Dermis blood vessel endothelial cell (primary cell): ENCODE data around the gene KRTAP10-2. TPM values are rescaled to one million over a fixed set of nuclear protein-coding genes. Genes with fewer than 3 reads are reported as not detected.

Source experiments
- DNase-seq: peaks from one replicate; pipeline ENCODE4 v3.0.0; 2010
- total RNA-seq: library from RNA; depleted of rRNA; stranded (reverse); fragments of >200 nt; gene quantifications from 2 replicates; pipeline ENCODE4 v1.2.3, GENCODE V29; 2014

The KRTAP10-2 gene
- total RNA-seq, 1 donor from 2014 or later, result not detected

DNA sequence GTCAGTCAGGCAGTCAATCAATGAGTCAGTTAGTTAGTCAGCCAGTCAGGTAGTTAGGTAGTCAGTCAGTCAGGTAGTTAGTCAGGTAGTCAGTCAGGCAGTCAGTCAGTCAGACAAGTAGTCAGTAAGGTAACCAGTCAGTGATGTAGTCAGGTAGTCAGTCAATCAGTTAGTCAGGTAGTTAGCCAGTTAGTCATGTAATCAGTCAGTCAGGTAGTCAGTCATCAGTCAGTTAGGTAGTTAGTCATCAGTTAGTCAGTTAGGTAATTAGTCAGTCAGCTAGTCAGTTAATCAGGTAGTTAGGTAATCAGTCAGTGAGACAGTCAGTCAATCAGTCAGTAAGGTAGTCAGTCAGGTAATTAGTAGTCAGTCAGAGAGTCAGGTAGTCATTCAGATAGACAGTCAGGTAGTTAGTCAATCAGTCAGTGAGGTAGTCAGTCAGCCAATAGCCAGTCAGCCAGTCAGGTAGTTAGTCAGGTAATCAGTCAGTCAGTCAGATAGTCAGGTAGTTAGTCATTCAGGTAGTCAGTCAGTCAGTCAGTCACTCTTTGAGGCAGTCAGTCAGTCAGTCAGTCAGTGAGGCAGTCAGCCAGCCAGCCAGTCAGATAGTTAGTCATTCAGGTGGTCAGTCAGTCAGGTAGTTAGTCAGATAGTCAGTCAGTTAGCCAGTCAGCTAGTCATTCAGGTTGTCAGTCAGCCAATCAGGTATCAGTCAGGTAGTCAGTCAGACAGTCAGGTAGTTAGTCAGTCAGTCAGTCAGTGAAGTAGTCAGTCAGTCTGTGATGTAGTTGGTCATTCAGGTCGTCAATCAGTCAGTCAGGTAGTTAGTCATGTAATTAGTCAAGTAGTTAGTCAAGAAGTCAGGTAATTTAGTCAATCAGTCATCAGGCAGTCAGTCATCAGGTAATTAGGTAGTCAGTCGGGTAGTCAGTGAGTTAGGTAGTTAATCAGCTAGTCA is 26.6 kb downstream of the KRTAP10-2 start:
- no peak for DNase-seq

DNA sequence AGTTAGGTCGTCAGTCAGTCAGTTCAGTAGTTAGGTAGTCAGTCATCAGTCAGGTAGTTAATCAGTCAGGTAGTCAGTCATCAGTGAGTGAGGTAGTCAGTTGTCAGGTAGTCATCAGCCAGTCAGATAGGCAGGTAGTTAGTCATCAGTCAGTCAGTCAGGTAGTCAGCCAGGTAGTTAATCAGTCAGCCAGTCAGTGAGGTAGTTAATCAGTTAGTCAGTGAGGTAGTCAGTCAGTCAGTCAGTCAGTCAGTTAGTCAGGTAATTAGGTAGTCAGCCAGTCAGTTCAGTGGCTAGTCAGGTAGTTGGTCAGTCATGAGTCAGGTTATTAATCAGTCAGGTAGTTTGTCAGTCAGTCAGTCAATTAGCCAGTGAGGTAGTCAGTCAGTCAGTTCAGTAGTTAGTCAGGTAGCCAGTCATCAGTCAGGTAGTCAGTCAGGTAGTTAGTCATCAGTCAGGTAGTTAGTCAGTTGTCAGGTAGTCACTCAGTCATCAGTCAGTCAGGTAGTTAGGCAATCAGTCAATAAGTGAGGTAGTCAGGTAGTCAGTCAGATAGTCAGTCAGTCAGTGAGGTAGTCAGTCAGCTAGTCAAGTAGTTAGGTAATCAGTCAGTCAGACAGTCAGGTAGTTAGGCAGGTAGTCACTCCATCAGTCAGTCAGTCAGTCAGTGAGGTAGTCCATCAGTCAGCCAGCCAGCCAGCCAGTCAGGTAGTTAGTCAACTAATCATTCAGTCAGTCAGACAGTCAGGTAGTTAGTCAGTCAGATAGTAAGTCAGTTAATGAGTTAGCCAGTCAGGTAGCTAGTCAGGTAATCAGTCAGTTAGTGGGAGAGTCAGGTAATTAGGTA is 27.5 kb downstream of the KRTAP10-2 start:
- no peak for DNase-seq

DNA sequence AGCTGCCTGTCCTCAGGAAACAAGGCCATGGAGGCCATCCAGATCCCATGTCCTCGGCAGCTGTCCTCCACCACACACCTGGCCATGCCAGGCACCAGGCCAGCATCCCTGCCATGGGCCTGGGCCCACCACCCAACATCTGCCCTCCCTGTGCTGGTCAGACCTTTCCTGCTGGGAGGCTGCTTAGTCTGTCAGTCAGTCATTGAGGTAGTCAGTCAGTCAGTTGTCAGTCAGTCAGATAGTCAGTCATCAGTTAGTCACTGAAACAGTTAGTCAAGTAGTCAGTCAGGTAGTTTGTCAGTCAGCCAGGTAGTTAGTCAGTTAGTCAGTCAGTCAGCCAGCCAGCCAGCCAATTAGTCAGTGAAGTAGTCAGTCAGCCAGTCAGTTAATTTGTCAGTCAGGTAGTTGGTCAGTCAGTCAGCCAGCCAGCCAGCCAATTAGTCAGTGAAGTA is 28.5 kb downstream of the KRTAP10-2 start:
- no peak for DNase-seq

DNA sequence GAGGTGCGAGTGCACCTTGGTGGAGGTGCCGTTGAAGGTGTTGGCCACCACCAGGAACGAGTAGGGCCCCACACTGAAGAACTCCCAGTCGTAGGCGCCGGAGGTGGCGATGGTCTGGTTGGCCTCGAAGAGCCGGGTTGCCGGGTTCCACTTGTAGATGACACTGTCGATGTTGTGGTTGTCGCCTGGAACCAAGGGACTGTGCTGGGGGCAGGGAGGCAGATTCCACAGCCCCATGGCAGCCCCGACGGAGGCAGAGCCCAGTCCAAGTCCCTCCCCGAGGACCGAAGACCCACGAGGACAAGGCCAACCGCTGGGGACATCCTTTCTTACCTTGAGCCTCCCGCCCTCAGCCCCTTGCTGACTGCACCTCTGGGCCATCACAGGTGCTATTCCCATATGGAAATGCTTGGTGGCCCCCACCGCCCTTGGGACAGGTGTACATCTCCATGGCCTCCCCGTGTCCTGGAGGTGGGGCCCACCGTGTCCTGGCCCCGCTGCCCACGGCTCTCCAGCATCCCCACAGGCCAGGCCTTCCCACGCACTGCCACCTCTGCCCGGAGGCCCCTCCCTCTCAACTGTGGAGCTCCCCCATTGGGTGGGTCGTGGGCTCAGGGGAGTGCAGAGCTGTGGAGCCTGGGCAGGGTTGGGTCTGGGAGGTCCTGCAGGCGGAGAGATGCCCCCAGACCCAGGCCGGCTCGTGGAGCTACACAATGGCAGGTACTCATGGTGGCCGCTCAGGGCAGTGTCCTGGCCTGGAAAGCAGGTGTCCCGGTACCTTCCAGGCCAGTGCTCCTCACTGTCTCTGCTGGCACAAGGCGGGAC is 29.2 kb downstream of the KRTAP10-2 start:
- no peak for DNase-seq

DNA sequence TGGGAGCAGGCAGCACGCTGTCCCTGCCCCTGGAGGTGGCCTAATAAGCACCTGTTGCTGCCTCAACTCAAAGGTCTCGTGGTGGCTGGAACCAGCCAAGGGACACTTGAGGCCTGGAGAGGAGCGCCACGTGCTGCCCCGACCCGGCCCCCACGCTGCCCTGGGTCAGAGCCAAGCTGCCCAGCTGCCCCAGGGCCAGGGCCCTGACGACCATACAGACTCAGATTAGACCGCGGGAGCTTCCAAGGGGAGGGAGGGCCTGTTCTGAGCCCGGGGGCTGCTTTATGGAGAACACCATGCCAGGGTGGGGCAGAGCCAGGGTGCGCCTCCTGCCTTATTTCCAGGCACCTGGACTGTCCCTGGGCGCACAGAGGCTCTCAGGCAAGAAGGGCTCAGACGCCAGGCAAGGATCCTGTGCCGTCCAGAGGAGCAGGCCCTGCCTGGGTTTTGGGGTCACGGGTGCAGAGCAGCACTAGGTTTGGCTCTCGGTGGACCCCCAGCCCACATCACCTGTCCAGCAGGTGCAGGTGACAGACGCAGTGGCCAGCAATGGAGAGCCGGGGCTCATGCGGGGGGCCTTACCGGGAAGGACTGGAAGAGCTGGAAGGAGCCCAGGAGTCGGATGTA is 29.9 kb downstream of the KRTAP10-2 start:
- DNase-seq, result no peak

DNA sequence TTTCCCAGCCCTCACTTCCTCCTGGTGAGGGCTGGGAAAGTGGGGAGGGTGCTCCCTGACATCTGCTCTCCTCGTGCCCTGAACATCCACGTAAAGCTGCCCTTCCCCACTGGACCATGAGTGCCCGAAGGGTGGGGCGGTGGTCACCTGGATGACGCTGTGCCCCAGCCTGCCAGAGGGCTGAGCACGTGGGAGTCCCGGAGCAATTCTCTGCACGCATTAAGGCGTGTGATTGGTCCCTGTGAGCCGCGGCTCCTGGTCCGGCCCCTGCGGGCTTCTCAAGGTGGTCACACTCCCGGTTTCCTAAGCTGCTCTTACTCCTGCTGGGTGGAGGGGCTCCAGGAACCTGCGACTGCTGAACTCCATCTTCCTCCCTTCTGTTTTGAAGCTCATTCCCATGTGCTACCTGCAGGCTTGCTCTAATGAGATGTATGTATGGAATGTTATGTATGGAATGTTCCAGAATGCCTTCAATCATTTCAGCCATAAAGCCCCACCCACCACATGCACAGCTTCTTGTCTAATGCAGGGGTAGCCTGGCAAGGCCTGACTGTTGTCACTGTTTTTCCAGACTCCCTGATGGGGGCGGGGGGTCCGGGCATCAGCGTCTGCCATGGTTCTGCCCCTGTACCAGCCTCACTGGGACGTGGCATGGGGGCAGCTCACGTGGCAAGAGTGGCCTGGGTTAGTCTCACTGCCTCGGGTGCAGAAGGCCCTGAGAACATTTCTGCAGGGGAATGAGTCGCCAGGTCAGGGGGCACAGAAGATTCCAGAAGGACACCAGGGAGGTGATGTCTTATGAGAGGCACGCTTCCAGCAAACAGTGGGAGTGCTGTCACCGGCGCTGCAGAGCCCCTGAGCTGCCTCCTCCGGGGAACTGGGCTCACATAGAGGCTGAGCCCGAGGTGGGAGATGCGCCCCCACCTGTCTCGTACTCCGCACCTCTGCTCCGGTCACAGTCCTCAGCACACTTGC is 30.7 kb downstream of the KRTAP10-2 start:
- no peak for DNase-seq

DNA sequence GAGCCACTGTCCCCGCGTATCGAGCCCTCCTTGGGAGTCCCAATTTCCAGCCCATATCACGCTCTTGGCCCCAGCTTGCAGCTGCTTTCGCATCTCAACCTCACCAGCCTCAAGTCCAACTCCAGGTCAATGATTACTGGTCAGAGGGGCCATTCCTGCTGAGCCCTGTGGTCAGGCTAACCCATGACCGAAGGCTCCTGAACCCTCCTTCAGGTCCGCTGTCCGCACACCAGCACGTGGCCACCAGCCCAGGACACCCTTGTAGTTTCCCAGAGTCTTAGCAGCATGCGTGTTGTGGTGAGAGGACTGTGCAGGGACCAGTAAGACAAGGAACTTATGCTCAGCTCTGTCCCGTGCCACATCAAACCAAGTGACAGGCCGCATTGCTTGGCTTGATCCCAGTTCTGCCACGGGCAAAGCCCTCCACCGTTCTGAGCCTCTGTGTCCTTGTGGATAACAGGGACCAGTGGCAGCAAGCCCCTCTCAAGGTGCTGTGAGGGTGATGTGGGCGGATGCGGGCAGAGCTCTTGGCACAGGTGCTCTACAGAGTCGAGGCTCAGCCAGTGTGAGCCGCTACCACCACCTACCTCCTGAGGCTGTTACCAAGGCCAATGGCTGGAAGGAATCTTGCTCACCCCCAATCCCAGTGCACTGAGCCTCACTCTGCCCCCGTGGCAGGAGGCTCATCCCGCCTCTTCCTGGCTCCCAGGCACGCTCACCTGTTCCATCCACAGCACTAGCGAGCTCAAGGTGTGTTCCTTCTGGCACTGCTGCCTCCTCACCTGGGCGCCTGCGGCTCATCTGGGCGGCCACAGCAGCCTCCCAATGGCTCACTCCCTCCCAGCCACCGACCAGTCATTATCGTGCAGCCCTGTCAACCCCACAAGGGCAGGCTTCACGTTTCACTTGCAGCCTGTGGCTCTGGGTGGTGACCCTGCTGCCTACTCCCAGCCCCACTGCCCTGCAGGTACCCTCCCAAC is 31.7 kb downstream of the KRTAP10-2 start:
- DNase-seq, result no peak

DNA sequence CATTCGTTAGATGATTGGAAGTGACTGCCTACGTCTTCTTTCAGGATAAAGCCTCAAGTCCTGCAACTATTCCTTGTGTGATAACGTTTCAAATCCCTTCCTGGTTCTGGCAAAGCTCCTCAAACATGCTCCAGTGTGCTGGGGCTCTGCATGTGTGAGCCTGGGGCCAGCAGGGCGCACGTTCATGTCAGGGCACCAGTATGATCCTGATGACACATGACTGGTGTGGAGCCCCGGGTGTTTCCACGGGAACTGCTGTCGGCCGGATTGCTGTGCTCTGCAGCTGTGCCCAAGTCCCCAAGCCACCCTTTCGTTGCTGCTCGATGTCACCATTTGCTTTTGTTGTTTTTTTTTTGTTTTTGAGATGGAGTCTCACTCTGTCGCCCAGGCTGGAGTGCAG is 32.6 kb downstream of the KRTAP10-2 start:
- no peak for DNase-seq

DNA sequence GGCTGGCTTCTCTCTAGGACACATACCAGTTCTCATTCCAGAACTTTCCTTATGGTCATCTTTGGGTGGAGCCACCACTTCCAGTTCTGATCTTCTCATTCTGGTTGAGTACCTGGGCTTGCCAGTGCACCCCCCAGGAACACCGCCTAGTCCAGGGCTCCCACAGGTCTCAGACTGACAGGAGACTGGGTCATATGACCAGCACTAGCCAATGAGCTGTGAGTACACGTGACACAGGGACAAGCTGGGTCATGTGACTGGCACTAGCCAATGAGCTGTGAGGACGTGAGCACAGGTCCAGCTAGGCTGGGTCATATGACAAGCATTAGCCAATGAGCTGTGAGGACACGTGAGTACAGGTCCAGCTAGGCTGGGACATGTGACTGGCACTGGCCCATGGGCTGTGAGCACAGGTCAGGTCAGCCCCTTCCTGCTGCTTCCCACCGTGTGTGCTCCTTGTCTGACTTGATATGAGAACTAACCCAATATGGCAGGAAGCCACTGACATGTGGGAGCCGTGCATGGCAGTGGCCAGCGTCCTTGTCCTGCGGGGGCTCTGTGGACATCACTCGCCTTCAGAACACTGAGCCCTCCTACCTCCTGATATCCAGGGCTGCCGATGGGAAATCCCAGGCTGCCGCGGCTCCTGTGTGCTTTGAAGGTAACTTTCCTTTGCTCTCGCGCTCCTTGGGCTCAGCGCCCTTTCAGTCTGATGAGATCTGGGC is 34.0 kb downstream of the KRTAP10-2 start:
- DNase-seq, result peak; percentile 28

DNA sequence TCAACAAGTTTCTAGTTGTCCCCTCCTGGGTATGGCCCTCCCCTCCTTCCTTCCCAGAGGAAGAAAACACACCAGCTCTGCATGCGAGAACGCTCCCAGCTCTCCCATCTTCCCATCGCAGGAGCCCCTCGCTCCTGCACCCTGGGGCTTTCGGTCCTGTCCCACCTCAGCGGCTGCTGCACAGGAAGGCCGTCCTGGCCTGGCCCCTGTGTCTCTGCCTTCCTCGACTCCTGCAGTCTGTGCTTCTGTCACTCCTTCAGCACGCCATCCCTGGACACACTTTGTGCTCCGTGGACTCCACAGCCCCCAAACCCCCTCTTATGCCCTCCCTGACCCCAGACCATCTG is 34.5 kb downstream of the KRTAP10-2 start:
- no peak for DNase-seq

DNA sequence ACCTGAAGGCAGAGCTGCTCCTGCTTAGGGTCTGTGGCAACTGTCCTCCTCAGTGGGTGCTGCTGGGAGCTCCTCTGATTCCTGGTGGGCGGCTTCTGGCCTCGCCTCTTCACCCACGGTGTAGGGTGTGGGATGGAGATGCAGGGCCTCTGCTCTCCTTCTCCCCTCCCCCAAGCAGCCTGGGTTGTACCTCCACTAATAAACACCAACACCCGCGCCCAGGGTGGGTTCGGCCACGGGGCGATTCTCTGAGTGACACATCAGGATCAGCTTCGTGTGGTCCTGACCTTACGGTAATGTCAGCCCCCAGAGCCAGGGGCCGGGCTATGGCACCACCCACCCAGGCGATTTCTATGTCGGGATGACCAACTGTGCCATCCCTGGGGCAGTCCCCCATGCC is 35.0 kb downstream of the KRTAP10-2 start:
- DNase-seq, result no peak

DNA sequence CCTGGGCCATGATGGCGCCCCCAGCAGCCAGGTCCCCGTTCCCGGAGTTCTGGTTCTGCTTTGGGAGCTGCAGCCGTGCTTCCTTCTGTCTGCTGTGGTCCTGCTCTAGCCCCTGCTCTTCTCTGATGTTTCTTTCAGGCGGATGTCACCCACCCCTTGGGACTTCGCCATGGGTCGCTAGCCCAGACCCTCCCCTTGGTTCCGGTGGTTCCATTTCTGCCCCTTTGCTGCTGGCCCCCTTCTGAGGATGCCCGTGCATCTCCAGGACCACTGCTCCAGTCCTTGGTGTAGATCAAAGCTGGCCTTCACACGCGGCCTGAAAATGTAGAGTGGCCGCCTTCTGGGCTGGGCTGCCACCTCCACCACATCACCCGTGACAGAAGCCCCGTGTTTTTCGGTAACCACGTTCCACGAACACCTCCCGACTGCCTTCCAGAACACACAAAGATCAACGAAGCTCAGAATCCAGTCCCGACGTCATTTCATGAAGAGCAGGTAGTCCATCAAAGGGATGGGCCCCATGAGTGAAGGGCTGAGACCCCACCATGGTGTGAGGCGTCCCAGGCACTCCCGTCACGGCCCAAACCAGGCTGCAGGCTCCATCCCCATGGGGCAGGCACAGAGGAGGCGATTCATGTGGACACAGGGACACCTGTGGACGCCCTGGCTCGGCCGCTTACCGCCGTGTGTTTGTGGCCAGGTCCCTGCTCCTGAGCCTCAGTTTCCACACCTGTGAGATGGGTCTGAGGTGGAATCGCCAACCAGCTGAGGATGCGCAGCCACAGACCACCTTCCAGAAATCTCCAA is 35.7 kb downstream of the KRTAP10-2 start:
- no peak for DNase-seq

DNA sequence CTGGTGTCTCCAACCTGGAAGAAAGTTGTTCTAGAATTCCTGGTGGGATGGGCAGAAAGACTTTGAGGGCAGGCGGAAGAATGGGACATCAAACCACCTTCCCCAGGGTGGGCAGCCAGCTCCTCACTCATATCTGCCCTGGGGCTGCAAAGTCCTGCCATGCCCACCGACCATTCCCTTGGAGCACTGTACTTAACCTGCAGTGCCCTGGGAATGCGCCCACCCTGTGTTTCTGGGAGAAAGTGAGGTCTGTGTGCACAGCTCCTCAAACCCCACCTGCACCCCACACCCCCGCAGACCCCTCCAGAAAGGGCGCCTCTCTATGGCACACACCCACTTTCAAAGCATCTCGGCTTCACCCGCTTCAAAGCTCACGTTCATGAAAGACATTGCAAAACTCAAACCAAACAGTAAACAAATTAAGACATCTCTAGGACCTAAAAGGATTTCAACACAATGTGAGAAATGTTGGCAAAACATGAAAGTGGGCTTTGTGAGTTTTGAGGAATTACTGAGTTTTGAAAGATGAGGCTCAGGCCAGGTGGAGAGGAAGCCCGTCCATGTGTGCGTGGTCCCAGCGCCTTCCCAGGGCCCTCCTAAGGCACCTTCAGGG is 36.5 kb downstream of the KRTAP10-2 start:
- DNase-seq, result no peak

DNA sequence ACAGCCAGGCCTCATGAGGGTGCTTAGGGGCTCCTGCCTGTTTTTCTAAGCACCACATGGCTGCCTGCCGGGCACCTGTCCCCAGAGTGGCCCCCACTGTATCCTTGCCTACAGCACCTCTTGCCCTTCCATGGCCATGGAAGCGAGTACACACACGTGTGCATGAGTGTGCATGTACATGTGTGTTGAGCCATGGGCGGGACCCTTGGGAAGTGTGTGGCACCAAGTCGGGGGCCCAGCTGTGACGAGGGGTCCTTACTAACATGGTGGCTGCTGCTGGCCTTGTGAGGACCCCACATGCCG is 37.1 kb downstream of the KRTAP10-2 start:
- no peak for DNase-seq

DNA sequence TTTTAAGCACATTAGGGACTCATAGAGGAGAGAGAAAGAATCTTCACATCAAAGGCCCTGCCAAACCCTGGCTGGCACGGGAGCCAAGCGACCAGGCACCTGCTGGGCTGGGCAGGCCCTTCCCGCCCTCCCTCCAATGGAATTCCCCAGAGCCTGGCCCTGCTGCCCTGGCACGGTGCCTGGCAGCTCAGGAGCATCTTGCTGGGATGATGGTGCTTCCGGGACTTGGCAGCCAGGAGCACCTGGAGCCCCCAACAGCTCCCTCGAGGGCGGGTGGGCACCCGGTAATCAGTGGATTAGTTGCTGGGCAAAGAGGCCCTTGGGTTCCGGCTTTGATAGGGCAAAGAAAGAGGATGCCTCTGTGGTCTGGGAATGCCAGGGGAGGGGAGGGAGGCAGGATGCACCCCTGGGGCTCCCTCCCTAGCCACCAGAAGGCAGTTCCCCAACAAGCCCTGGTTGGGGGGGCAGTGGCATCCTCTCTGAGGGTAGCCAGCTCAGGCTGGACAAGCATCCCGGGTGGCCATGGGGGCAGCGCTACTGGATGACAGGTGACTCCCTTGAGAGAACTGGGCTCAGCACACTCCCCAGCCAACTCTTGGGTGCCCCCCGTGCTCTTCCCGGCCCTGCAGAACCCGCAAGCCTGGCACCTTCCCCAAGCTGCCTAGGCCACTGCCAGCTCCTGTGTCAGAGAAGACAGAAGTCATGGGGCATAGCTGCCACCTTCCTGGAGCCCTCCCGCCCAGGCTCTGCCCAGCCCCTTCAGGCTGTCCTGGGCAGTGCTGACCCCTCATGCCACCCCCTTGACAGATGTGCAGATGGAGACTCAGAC is 37.7 kb downstream of the KRTAP10-2 start:
- DNase-seq, result no peak

DNA sequence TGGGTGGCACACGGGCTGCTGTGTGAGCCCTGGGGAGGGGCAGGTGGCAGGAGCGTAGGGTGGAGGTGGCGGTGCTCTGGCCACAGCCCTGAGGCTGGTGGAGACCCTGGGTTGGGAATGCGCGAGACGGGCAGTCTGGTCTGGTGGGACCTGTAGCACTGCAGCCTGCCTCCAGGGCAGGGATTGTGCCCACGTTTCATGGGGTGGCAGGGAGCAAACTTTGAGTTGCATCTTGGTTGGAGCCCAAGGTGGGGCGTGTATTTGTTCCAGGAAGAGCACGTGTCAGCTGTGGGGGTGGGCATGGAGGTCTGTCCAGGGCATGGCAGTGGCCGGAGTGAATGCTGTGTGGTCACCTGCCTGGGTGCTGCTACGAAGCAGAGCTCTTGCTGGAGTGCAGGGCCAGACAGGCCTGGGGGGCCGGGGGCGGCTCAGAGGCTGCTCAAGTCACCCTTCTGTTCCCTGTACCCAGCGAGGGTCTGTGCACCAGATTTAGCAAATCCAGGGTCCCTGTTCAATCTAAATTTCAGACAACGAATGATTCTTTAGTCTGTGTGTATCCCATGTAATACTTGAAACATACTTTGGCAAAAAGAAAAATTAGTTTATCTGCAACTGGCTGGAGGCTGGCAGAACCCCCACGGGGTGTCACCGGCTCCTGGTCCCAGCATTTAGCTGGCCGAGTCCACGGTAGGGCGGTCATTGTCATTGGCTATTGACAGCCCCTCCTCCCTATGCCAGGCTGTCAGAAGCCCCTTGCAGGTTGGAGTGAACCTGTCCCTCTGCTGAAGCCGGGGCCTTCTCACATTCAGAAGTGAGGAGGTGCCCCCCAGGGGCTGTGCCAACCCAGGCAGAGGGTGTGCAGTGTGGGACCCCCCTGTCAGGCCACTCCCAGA is 38.6 kb downstream of the KRTAP10-2 start:
- DNase-seq, result no peak
